ENCODE results near the gene SLC35F3. TPM values are rescaled to one million over a fixed set of nuclear protein-coding genes. Genes with fewer than 3 reads are reported as not detected.
"Not testable (repeated sequence)": the region's sequence is repeated elsewhere in the genome, so short reads cannot be mapped to it uniquely, and the experiment has no call there.

SLC35F3 gene
- total RNA-seq, 2 experiments from 2014 or later = 0.08 TPM; not detected in 1

GRCh38 chr1:234208791-234209190, 304.3 kb downstream of the SLC35F3 start:
- no peak overlapping the region for H3K4me3 Mint-ChIP-seq
- intact Hi-C loops (cut with DNase I, micrococcal nuclease) = no loop called here
- Histone ChIP-seq H3K36me3 (ENCODE audit: insufficient read depth, low read length) (no peaks in the 10 kb centered on the region), H3K27ac (ENCODE audit: low read depth in 1 of 2, low read length in 2 of 2) (no peak overlapping the region), H3K27me3 (ENCODE audit: control insufficient read depth in 1 of 2, insufficient read depth in 2 of 2, low read length in 2 of 2) (peaks cover 0 to 5% of the 10 kb centered on the region in 2 experiments), H3K4me3 (ENCODE audit: low read length) (no peak overlapping the region), H3K4me1 (ENCODE audit: insufficient read depth, low read length) (peaks cover 11% of the 10 kb centered on the region), H3K9me3 (ENCODE audit: control insufficient read depth in 1 of 2, insufficient read depth in 1 of 2, low read length in 2 of 2) (peaks cover 0 to 9% of the 10 kb centered on the region in 2 experiments)
- DNase-seq (no peak), ATAC-seq (ENCODE audit: poor library complexity) (no peak)
- H3K27me3 Mint-ChIP-seq = peaks cover 22% of the 10 kb centered on the region
- H3K9me3 Mint-ChIP-seq = no peaks in the 10 kb centered on the region
- H3K36me3 Mint-ChIP-seq (ENCODE audit: low read depth) = no peaks in the 10 kb centered on the region
- H3K27ac Mint-ChIP-seq = no peak overlapping the region
- H3K4me1 Mint-ChIP-seq (ENCODE audit: low read depth) = peaks cover 12% of the 10 kb centered on the region
- ChIA-PET POLR2A (no interaction called here), CTCF (interaction anchor here (1.0 kb wide), 1 partner anchor 101 kb away, joined by 3 read pairs; no protein-coding TSS in a partner anchor)
- TF ChIP-seq CTCF (IDR thresholded peaks at IDR 0.05) = no peak

- H3K9me3 Mint-ChIP-seq; H3K36me3 ChIP-seq (ENCODE audit: insufficient read depth, low read length); CTCF ChIA-PET: not testable (repeated sequence)
Measured at GRCh38 chr1:234210429-234210828, 306.0 kb downstream of the SLC35F3 start.

GRCh38 chr1:234211855-234212254, 307.4 kb downstream of the SLC35F3 start:
- H3K36me3 Mint-ChIP-seq (ENCODE audit: low read depth); H3K27ac ChIP-seq (ENCODE audit: low read depth in 1 of 2, low read length in 2 of 2); ATAC-seq (ENCODE audit: poor library complexity); POLR2A ChIA-PET; H3K4me3 Mint-ChIP-seq; H3K27ac Mint-ChIP-seq; H3K4me3 ChIP-seq (ENCODE audit: low read length); DNase-seq; H3K9me3 ChIP-seq (ENCODE audit: control insufficient read depth in 1 of 2, insufficient read depth in 1 of 2, low read length in 2 of 2); H3K36me3 ChIP-seq (ENCODE audit: insufficient read depth, low read length); H3K9me3 Mint-ChIP-seq: not testable (repeated sequence)
- H3K4me1 Mint-ChIP-seq (ENCODE audit: low read depth) = peaks cover 20% of the 10 kb centered on the region
- Histone ChIP-seq H3K27me3 (ENCODE audit: control insufficient read depth in 1 of 2, insufficient read depth in 2 of 2, low read length in 2 of 2) (peaks cover 4 to 26% of the 10 kb centered on the region in 2 experiments), H3K4me1 (ENCODE audit: insufficient read depth, low read length) (peaks cover 25% of the 10 kb centered on the region)
- intact Hi-C loops (cut with DNase I, micrococcal nuclease) = loop anchor here (1.0 to 5.0 kb wide), 4 partner anchors 100 to 200 kb away; no protein-coding TSS in a partner anchor
- H3K27me3 Mint-ChIP-seq = peaks cover 38% of the 10 kb centered on the region
- CTCF ChIA-PET = interaction anchor here (4.8 kb wide), 1 partner anchor 116 kb away, joined by 43 read pairs; no protein-coding TSS in a partner anchor

More at GRCh38 chr1:234210429-234210828, 306.0 kb downstream of the SLC35F3 start:
- H3K9me3 ChIP-seq (ENCODE audit: control insufficient read depth in 1 of 2, insufficient read depth in 1 of 2, low read length in 2 of 2); ATAC-seq (ENCODE audit: poor library complexity); H3K4me3 ChIP-seq (ENCODE audit: low read length); H3K4me3 Mint-ChIP-seq; DNase-seq; H3K36me3 Mint-ChIP-seq (ENCODE audit: low read depth); H3K27ac Mint-ChIP-seq; H3K27ac ChIP-seq (ENCODE audit: low read depth in 1 of 2, low read length in 2 of 2); POLR2A ChIA-PET: not testable (repeated sequence)
- Mint-ChIP-seq H3K27me3 (peaks cover 24% of the 10 kb centered on the region), H3K4me1 (ENCODE audit: low read depth) (peaks cover 14% of the 10 kb centered on the region)
- peaks cover 25% of the 10 kb centered on the region for H3K4me1 ChIP-seq (ENCODE audit: insufficient read depth, low read length)
- intact Hi-C loops (cut with DNase I, micrococcal nuclease) = loop anchor here (5.0 kb wide), 3 partner anchors 102 to 202 kb away; no protein-coding TSS in a partner anchor
- peaks cover 2 to 16% of the 10 kb centered on the region in 2 experiments for H3K27me3 ChIP-seq (ENCODE audit: control insufficient read depth in 1 of 2, insufficient read depth in 2 of 2, low read length in 2 of 2)

- H3K9me3 Mint-ChIP-seq = no peaks in the 10 kb centered on the region
- H3K4me1 Mint-ChIP-seq (ENCODE audit: low read depth) = peaks cover 20% of the 10 kb centered on the region
- Histone ChIP-seq H3K4me1 (ENCODE audit: insufficient read depth, low read length) (peaks cover 25% of the 10 kb centered on the region), H3K4me3 (ENCODE audit: low read length) (no peak overlapping the region), H3K27ac (ENCODE audit: low read depth in 1 of 2, low read length in 2 of 2) (no peak overlapping the region), H3K36me3 (ENCODE audit: insufficient read depth, low read length) (no peaks in the 10 kb centered on the region), H3K9me3 (ENCODE audit: control insufficient read depth in 1 of 2, insufficient read depth in 1 of 2, low read length in 2 of 2) (no peaks in the 10 kb centered on the region), H3K27me3 (ENCODE audit: control insufficient read depth in 1 of 2, insufficient read depth in 2 of 2, low read length in 2 of 2) (peaks cover 4 to 26% of the 10 kb centered on the region in 2 experiments)
- peaks cover 47% of the 10 kb centered on the region for H3K27me3 Mint-ChIP-seq
- H3K4me3 Mint-ChIP-seq = peak overlapping the region; percentile 76
- intact Hi-C loops (cut with DNase I, micrococcal nuclease) = loop anchor here (1.0 to 5.0 kb wide), 4 partner anchors 99 to 199 kb away; no protein-coding TSS in a partner anchor
- no peaks in the 10 kb centered on the region for H3K36me3 Mint-ChIP-seq (ENCODE audit: low read depth)
- CTCF ChIA-PET = interaction anchor here (0.7 to 4.8 kb wide), 11 partner anchors 9 to 1291 kb away, joined by 3 to 43 read pairs (median 4); partner anchors contain the start of genes B3GALNT2 and COA6
- ATAC-seq (ENCODE audit: poor library complexity) = peak; percentile 68
- TF ChIP-seq CTCF (IDR thresholded peaks at IDR 0.05) = peak; percentile 64
- POLR2A ChIA-PET = interaction anchor here (0.6 to 1.4 kb wide), 6 partner anchors 9 to 160 kb away, joined by 3 to 7 read pairs (median 4); partner anchors contain the start of gene COA6
- DNase-seq = peak in 6 of 14 experiments; percentile 12 to 72 (median 37)
- H3K27ac Mint-ChIP-seq = peak overlapping the region; percentile 6
Measured at GRCh38 chr1:234212764-234213657, 308.5 kb downstream of the SLC35F3 start.

Measured in CD4-positive, alpha-beta T cell (primary cell).